HL-60 (cell line): ENCODE measurements around the gene SLC10A3.

Source experiments
- DNase-seq, 2 experiments: peaks; one replicate each; pipeline ENCODE4 v3.0.0-alpha.2; 2010 to 2020; ENCODE audit warnings: low read depth in 1 of 2, low spot score in 1 of 2
- H3K27ac ChIP-seq: fragments of 250-450 bp; sonication (Bioruptor Pico); replicated peaks from 2 replicates; pipeline ENCODE4 v1.5.1; 2020; ENCODE audit warnings: mild to moderate bottlenecking, moderate library complexity
- H3K27me3 ChIP-seq: fragments of 250-450 bp; sonication (Bioruptor Pico); 2 replicates; pipeline ENCODE4 v1.5.1; 2021; ENCODE audit warnings: mild to moderate bottlenecking, moderate library complexity; ENCODE audit not compliant: insufficient read depth, poor library complexity, severe bottlenecking
- H3K4me3 ChIP-seq: replicated peaks from 2 replicates; pipeline ENCODE4 v1.5.1; 2011; ENCODE audit warnings: mild to moderate bottlenecking, control low read depth, low read length; ENCODE audit not compliant: insufficient read depth
- CTCF ChIP-seq: IDR thresholded peaks from one replicate; pipeline ENCODE4 v1.5.1; 2011; ENCODE audit warnings: low read length, control low read depth, inconsistent platforms; ENCODE audit not compliant: insufficient read depth
- GABPA ChIP-seq: IDR thresholded peaks from 2 replicates; pipeline ENCODE4 v1.6.1; 2012; ENCODE audit warnings: low read depth
- POLR2AphosphoS5 ChIP-seq: IDR thresholded peaks from 2 replicates; pipeline ENCODE4 v1.6.1; 2012; ENCODE audit warnings: low read depth
- REST ChIP-seq: IDR thresholded peaks from 2 replicates; pipeline ENCODE4 v1.6.1; 2012; ENCODE audit warnings: low read depth; ENCODE audit not compliant: insufficient replicate concordance
- SPI1 ChIP-seq: IDR thresholded peaks from 2 replicates; pipeline ENCODE4 v1.6.1; 2012; ENCODE audit warnings: low read depth, mild to moderate bottlenecking, borderline replicate concordance

SLC10A3 gene

GRCh38 chrX:154485150-154486051, 5.0 kb downstream of the SLC10A3 start:
- no peak for DNase-seq
- peak overlapping the region; percentile 59 for H3K4me3 ChIP-seq
- H3K27ac ChIP-seq = peak overlapping the region; percentile 80
- TF ChIP-seq GABPA (no peak), REST (no peak), CTCF (no peak), SPI1 (no peak), POLR2AphosphoS5 (no peak)
- H3K27me3 ChIP-seq = no peaks in the 10 kb centered on the region

- peak overlapping the region; percentile 59; the same call in 1 of the 2 replicates for H3K4me3 ChIP-seq
- peak in 1 of 2 experiments; percentile 32 for DNase-seq
- H3K27ac ChIP-seq = peak overlapping the region; percentile 80
- H3K27me3 ChIP-seq = no peaks in the 10 kb centered on the region
- TF ChIP-seq REST (no peak), CTCF (no peak), GABPA (no peak), SPI1 (no peak)
Observed at GRCh38 chrX:154484255-154485149, 5.9 kb downstream of the SLC10A3 start.

- H3K4me3 ChIP-seq = no peak overlapping the region
Observed at GRCh38 chrX:154483325-154483724, 7.1 kb downstream of the SLC10A3 start.

More at GRCh38 chrX:154483325-154483724, 7.1 kb downstream of the SLC10A3 start:
- Histone ChIP-seq H3K27ac (no peak overlapping the region), H3K27me3 (no peaks in the 10 kb centered on the region)
- TF ChIP-seq SPI1 (no peak), CTCF (no peak), REST (no peak), GABPA (no peak), POLR2AphosphoS5 (no peak)
- no peak for DNase-seq
